GM12892 (cell line): ENCODE data around the gene LYPD1.

Experiments used
- POLR2A ChIP-seq: IDR thresholded peaks from 2 replicates; pipeline ENCODE4 v1.6.1; 2011; ENCODE audit warnings: low read depth, low read length, control low read depth
- POLR2AphosphoS5 ChIP-seq: IDR thresholded peaks from 2 replicates; pipeline ENCODE4 v1.6.1; 2011; ENCODE audit warnings: low read depth, low read length, control low read depth
- TAF1 ChIP-seq: IDR thresholded peaks from 2 replicates; pipeline ENCODE4 v1.6.1; 2011; ENCODE audit warnings: low read depth, mild to moderate bottlenecking, control low read depth, low read length, borderline replicate concordance

GRCh38 chr2:132621131-132621875 is 48.7 kb downstream of the LYPD1 start:
- no peak for TF ChIP-seq POLR2AphosphoS5
- no peak for TF ChIP-seq POLR2A
- no peak for TF ChIP-seq TAF1
